Nephron progenitor cell (in vitro differentiated cells): ENCODE data around the gene CAMKMT.

ENCODE experiments used
- DNase-seq: peaks from one replicate; pipeline ENCODE4 v3.0.0; 2021
- H3K27ac Mint-ChIP-seq: 2 replicates; pipeline ENCODE4 v1.8.0; 2021; ENCODE audit warnings: mild to moderate bottlenecking, moderate library complexity, mixed read lengths
- H3K27me3 Mint-ChIP-seq: 2 replicates; pipeline ENCODE4 v1.8.0; 2021; ENCODE audit warnings: mild to moderate bottlenecking, low read depth, mixed read lengths; ENCODE audit not compliant: poor library complexity
- H3K36me3 Mint-ChIP-seq: 2 replicates; pipeline ENCODE4 v1.8.0; 2021; ENCODE audit warnings: low read depth, mixed read lengths
- H3K4me1 Mint-ChIP-seq: 2 replicates; pipeline ENCODE4 v1.8.0; 2021; ENCODE audit warnings: mixed read lengths
- H3K4me3 Mint-ChIP-seq: 2 replicates; pipeline ENCODE4 v1.8.0; 2021; ENCODE audit warnings: mild to moderate bottlenecking, moderate library complexity, mixed read lengths
- H3K9me3 Mint-ChIP-seq: 2 replicates; pipeline ENCODE4 v1.8.0; 2021; ENCODE audit warnings: mild to moderate bottlenecking, moderate library complexity, mixed read lengths
- CTCF ChIP-seq: fragments of 200-600 bp; sonication (generic); IDR thresholded peaks from 2 replicates; pipeline ENCODE4 v1.5.0; 2021; ENCODE audit warnings: antibody characterized with exemption

CAMKMT gene

GRCh38 chr2:44545005-44545404, 183.3 kb downstream of the CAMKMT start:
- no peak overlapping the region for H3K4me3 Mint-ChIP-seq
- H3K27me3 Mint-ChIP-seq: peaks cover 4% of the 10 kb centered on the region
- no peaks in the 10 kb centered on the region for H3K9me3 Mint-ChIP-seq
- no peak for TF ChIP-seq CTCF
- H3K27ac Mint-ChIP-seq: no peak overlapping the region
- no peaks in the 10 kb centered on the region for H3K36me3 Mint-ChIP-seq
- H3K4me1 Mint-ChIP-seq: peaks cover 34% of the 10 kb centered on the region
- DNase-seq: no peak

GRCh38 chr2:44546459-44547127, 184.8 kb downstream of the CAMKMT start:
- Mint-ChIP-seq H3K36me3 (no peaks in the 10 kb centered on the region), H3K4me1 (peaks cover 34% of the 10 kb centered on the region), H3K4me3 (no peak overlapping the region), H3K27me3 (peaks cover 4% of the 10 kb centered on the region), H3K27ac (no peak overlapping the region), H3K9me3 (no peaks in the 10 kb centered on the region)
- DNase-seq: no peak
- no peak for TF ChIP-seq CTCF

GRCh38 chr2:44547718-44548117, 186.0 kb downstream of the CAMKMT start:
- no peak for DNase-seq
- Mint-ChIP-seq H3K9me3 (no peaks in the 10 kb centered on the region), H3K4me3 (no peak overlapping the region), H3K27me3 (peaks cover 4% of the 10 kb centered on the region), H3K27ac (no peak overlapping the region), H3K36me3 (no peaks in the 10 kb centered on the region), H3K4me1 (peaks cover 34% of the 10 kb centered on the region)
- no peak for TF ChIP-seq CTCF

GRCh38 chr2:44548221-44549098, 186.7 kb downstream of the CAMKMT start:
- Mint-ChIP-seq H3K4me3 (no peak overlapping the region), H3K27ac (peak overlapping the region; percentile 96), H3K4me1 (peaks cover 34% of the 10 kb centered on the region), H3K36me3 (no peaks in the 10 kb centered on the region), H3K27me3 (peaks cover 4% of the 10 kb centered on the region), H3K9me3 (no peaks in the 10 kb centered on the region)
- DNase-seq: no peak
- TF ChIP-seq CTCF: no peak

GRCh38 chr2:44549099-44549471, 187.3 kb downstream of the CAMKMT start:
- H3K27ac Mint-ChIP-seq: no peak overlapping the region
- peaks cover 4% of the 10 kb centered on the region for H3K27me3 Mint-ChIP-seq
- no peak for DNase-seq
- H3K9me3 Mint-ChIP-seq: no peaks in the 10 kb centered on the region
- TF ChIP-seq CTCF: no peak
- peaks cover 33% of the 10 kb centered on the region for H3K4me1 Mint-ChIP-seq
- H3K4me3 Mint-ChIP-seq: no peak overlapping the region
- no peaks in the 10 kb centered on the region for H3K36me3 Mint-ChIP-seq
